Activated CD8-positive, alpha-beta memory T cell treated with anti-CD3 and anti-CD28 coated beads, Interleukin-2, amount 10 ng/mL, durations not matched to agents 7 days and 5 days (primary cell): ENCODE measurements around the gene CYTH3. TPM values are rescaled to one million over a fixed set of nuclear protein-coding genes. Genes with fewer than 3 reads are reported as not detected.

Experiments
- total RNA-seq, 2 experiments: library from RNA; stranded (reverse); gene quantifications; one replicate each; pipeline ENCODE4 v1.2.3, GENCODE V29; 2021

Gene CYTH3
- total RNA-seq, 2 experiments from 2014 or later = 0.73 to 1.3 TPM

Other genes starting within 250 kb of the CYTH3 start
- gene ANKRD61, start 241.2 kb downstream of the CYTH3 start, total RNA-seq = under 1 TPM; 0.38 to 0.47 TPM
- gene EIF2AK1, start 213.4 kb downstream of the CYTH3 start, total RNA-seq = 100 to 1,000 TPM; 110 to 124 TPM
- 10 to 100 TPM; 16.0 to 16.2 TPM for gene USP42, start 167.7 kb downstream of the CYTH3 start, total RNA-seq
- gene FAM220A, start 76.3 kb upstream of the CYTH3 start, total RNA-seq = 10 to 100 TPM in 1 of 2 experiments, 1 to 10 TPM in 1; 9.9 to 10.7 TPM
- 100 to 1,000 TPM; 157 to 174 TPM for gene RAC1, start 101.9 kb upstream of the CYTH3 start, total RNA-seq
- 10 to 100 TPM; 21.6 to 22.2 TPM for gene DAGLB, start 175.3 kb upstream of the CYTH3 start, total RNA-seq
- gene KDELR2, start 211.5 kb upstream of the CYTH3 start, total RNA-seq = 10 to 100 TPM; 56.2 to 66.0 TPM